Metanephros (tissue), 1 donor: ENCODE measurements around the gene AP5S1. TPM values are rescaled to one million over a fixed set of nuclear protein-coding genes. Genes with fewer than 3 reads are reported as not detected.

Source experiments
- total RNA-seq: library from RNA; depleted of rRNA; stranded (reverse); fragments of >200 nt; gene quantifications from one replicate; pipeline ENCODE4 v1.2.3, GENCODE V29; 2014

Gene AP5S1, protein sequence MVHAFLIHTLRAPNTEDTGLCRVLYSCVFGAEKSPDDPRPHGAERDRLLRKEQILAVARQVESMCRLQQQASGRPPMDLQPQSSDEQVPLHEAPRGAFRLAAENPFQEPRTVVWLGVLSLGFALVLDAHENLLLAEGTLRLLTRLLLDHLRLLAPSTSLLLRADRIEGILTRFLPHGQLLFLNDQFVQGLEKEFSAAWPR
- 19.1 TPM for total RNA-seq

DNA sequence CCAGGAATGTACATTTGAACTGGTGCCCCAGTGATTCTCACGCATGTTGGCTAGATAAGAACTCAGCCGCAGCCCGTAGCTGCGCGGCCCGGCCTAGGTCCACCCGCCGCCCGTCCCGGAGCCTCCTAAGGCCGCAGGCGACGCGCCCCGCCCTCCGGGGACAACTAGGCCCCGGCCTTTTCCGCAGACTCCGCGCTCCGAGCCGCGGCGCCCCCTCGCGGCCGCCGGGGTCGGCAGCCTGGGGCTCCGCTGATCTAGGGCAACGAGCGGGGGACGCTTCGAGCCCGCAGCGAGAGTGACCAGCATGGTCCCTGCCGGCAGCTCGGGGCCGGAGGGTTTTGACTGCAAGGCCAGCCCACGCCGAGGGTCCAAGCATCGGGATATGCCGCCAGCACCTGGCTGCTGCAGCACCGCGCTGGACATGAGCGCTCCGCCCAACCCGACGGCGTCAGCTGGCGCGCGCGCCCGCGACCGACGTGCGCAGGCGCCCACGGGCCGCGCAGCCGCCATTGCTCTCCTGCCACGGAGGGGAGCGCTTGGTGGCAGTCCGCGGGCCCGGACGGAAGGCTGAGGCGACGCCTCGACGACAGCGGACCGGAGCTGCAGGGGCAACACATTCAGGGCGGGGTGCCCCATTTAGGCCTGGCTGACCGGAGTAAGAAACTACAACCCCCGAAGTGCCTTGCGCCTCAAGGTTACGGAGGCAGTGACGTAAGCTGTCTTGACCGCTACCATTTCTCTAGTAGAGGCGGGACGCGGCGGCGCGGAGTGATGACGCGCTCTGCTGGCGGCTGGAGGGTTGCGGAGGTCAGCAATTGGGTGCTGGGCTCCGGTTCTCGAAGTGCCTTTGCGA is at the start of gene AP5S1:
AP5S1 (plus strand) TSS at position 500 of the 853 bp plus-strand sequence. CDS start 1,571 bp downstream, outside the sequence.

DNA sequence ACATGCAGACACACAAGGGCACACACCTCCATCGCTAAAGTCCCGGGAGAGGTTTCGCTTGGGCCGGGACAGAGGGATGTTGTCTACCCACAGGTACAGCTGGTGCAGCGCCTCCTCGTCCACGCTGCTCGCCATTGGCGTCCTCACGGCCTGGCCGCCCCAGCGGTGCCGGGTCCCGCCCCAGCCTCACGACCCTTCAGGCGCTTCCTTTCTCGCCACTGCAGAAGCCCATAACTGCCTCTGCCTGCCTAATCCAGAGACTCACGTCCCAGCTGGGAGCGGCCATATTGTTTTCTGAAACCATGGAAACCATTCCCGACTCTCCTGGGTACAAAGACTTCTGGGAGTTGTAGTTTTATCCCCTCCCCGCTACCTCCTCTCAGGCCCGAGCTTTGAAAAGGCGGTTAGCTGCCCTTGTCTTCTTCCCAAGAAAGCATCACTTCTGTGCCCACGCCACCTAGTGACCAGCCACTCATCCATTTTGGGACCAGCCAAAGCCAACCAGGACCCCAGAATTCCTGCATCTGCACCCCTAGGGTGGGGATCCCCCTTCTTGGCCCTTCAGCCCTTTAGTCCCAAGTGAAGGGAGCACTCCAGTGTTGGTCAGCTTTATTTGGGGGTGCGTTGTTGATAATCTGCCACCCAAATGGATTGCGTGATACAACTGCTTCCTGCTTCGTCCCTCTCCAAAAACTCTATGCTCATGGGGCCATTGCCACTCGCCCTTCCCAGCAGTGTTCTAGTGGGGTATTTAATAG is 39.0 kb upstream of the AP5S1 start, which contains the start of gene SPEF1:
SPEF1 (minus strand) TSS at position 296 of the 758 bp plus-strand sequence; CDS start at position 135, 161 bp downstream.

DNA sequence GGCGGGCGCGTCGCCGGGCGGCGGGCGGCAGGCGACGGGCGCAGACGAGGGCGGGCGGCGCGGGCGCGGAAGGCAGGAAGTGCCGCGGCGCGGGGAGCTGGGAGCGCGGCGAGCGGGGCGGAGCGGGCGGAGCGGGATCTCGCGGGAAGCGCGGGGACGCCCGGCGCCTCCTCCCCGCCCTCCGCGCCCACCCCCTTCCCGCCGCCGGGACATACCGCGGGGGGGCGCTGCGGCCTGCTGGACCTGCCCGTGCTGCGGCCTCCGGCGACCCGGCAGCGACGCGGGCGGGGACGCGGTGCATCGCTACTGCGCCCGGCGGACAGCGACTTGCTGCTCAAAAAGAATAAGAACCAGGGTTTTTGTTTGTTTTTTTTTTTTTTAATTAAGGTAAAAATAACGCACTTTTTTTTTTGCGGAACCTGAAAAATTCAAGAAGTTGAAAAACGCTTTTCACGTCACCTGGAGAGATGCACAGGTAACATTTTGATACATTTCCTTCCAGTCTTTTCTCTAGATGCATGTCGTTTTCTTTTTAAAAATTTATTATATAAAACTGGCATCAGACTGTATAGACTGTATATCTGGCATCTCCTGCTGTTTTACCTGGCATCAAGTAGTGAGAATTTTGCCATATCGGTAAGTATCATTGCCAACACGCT is 33.6 kb upstream of the AP5S1 start, which contains the start of gene CENPB:
CENPB (minus strand) TSS at position 76 of the 659 bp plus-strand sequence. CDS start 257 bp downstream, outside the sequence.

DNA sequence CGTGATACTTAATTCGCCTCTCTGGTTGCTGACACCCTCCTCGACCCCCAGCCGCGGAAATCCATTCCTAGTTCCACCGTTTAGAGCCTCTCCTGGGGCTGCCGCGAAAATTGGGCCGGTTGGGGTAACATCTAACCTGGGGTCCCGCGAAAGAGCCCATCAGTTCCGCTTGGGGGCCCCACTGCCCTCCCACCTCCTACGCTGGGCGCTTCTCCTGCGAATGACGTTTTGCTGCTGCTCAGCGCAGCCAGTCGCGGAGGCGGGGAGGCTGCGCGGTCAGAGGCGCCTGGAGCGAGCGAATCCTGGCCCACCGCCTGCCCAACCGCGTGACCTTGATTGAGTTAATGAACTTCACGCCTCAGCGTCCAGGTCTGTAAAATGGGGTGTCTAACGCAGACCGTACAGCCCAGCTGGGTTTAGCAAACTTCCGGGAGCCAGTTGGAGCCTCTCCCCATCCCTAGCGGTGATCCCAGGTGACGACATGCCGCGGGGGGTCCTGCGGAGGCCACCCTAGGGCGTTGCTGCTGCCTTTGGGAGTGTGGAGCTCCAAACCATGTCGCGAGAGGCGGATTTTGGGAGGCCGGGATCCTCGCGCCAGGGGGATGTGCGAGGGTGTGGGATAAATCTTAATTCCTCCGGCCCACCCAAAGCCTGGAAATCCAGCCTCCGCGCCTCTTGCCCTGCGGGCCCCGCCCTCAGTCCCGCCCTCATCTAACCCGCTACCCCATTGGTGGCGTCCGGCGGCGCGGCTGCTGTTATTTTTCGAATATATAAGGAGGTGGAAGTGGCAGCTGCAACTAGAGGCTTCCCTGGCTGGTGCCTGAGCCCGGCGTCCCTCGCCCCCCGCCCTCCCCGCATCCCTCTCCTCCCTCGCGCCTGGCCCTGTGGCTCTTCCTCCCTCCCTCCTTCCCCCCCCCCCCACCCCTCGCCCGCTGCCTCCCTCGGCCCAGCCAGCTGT is 24.6 kb upstream of the AP5S1 start, which contains the start of gene CDC25B:
CDC25B (plus strand) TSS at position 800 of the 958 bp plus-strand sequence. CDS start 222 bp downstream, outside the sequence.

DNA sequence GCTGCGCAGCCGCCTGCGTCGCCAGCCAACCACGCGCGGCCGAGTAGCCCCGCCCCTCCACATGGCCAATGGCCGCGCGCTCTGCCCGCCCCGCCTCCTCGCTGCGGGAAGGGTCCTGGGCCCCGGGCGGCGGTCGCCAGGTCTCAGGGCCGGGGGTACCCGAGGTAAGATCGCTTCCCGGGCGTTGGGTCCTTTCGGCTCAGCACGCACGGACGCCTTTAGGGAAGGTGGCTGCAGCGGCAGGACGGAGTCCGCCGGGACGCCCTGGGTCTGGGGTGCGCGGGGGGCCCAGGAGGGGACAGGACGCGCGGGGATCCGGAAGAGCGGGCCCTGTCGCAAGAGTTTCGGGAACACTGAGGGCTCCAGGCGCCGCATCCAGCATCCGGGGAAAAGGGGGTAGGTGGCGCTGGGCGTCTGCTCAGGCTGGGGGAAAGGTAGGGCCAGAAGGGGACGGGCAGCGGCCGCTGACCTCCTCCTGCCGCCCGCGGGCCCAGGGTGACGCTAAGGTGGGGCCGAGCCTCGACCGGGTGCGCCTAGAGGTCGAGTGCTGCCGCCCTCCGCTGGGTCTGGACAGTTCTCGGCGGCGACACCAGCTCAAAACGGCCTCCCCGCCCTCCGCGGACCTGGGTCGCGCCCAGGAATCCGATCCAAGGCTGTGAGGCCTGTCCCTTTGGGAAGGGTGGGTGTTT is 26.5 kb downstream of the AP5S1 start, which contains the start of gene MAVS:
MAVS (plus strand) TSS at position 95 of the 689 bp plus-strand sequence. CDS start 7,791 bp downstream, outside the sequence.

Other genes starting within 250 kb of the AP5S1 start
- not detected for gene GFRA4, start 157.1 kb upstream of the AP5S1 start, total RNA-seq
- gene ADAM33, start 138.5 kb upstream of the AP5S1 start, total RNA-seq, result 24.6 TPM
- 4.4 TPM for gene SIGLEC1, start 107.9 kb upstream of the AP5S1 start, total RNA-seq
- 25.5 TPM for gene HSPA12B, start 87.9 kb upstream of the AP5S1 start, total RNA-seq
- gene ADISSP, start 52.8 kb upstream of the AP5S1 start, total RNA-seq, result 23.7 TPM
- 1.9 TPM for gene SPEF1, start 39.1 kb upstream of the AP5S1 start, total RNA-seq
- gene CENPB, start 33.8 kb upstream of the AP5S1 start, total RNA-seq, result 50.0 TPM
- gene CDC25B, start 24.2 kb upstream of the AP5S1 start, total RNA-seq, result 27.9 TPM
- gene MAVS, start 26.3 kb downstream of the AP5S1 start, total RNA-seq, result 26.6 TPM
- 42.0 TPM for gene PANK2, start 68.8 kb downstream of the AP5S1 start, total RNA-seq
- 14.0 TPM for gene RNF24, start 195.0 kb downstream of the AP5S1 start, total RNA-seq